Stimulated activated CD4-positive, alpha-beta T cell treated with anti-CD3 and anti-CD28 coated beads, Interleukin-1b, Interleukin-23, amount 100 ng/mL, for 1 hour (primary cell): ENCODE data around the gene PPP1R9B.

Experiments
- DNase-seq, 2 donors: peaks; one replicate each; pipeline ENCODE4 v3.0.0-alpha.2; 2020; ENCODE audit warnings: low read depth in 2 of 2

The PPP1R9B gene

GRCh38 chr17:50141745-50142110 is 8.7 kb downstream of the PPP1R9B start:
- DNase-seq = no peak

- DNase-seq = no peak
These were observed 9.3 kb downstream of the PPP1R9B start for GRCh38 chr17:50141026-50141744.

- peak; percentile 50 to 68 for DNase-seq
These were observed 10.3 kb downstream of the PPP1R9B start for GRCh38 chr17:50139950-50140885.

GRCh38 chr17:50139185-50139783 is 11.2 kb downstream of the PPP1R9B start:
- no peak for DNase-seq

- DNase-seq = no peak
These were observed 13.4 kb downstream of the PPP1R9B start for GRCh38 chr17:50137042-50137441.

GRCh38 chr17:50136096-50136687 is 14.3 kb downstream of the PPP1R9B start:
- DNase-seq = no peak

- DNase-seq = no peak
These were observed 15.0 kb downstream of the PPP1R9B start for GRCh38 chr17:50135316-50136095.

- no peak for DNase-seq
These were observed 16.0 kb downstream of the PPP1R9B start for GRCh38 chr17:50134206-50135110.

GRCh38 chr17:50133769-50134099 is 16.7 kb downstream of the PPP1R9B start:
- DNase-seq = no peak

GRCh38 chr17:50133028-50133768 is 17.3 kb downstream of the PPP1R9B start:
- no peak for DNase-seq

GRCh38 chr17:50132104-50132794 is 18.2 kb downstream of the PPP1R9B start:
- no peak for DNase-seq

GRCh38 chr17:50130559-50131305 is 19.7 kb downstream of the PPP1R9B start:
- DNase-seq = no peak

GRCh38 chr17:50129728-50130558 is 20.5 kb downstream of the PPP1R9B start, which contains the start of gene SAMD14:
Gene SAMD14, minus strand, starts transcription at chr17:50130160. Its CDS starts 5,201 bp downstream, at chr17:50124959.
- DNase-seq = no peak

GRCh38 chr17:50129353-50129727 is 21.1 kb downstream of the PPP1R9B start:
- no peak for DNase-seq

GRCh38 chr17:50128441-50129352 is 21.8 kb downstream of the PPP1R9B start:
- DNase-seq = no peak

GRCh38 chr17:50127697-50128361 is 22.6 kb downstream of the PPP1R9B start:
- no peak for DNase-seq
